HepG2 (cell line): ENCODE measurements around the gene KCNH8.
"Not testable (repeated sequence)": the region's sequence is repeated elsewhere in the genome, so short reads cannot be mapped to it uniquely, and the experiment has no call there.

ENCODE experiments used
- MTA3 ChIP-seq: sonication (generic); formaldehyde crosslinking; IDR thresholded peaks from 2 replicates; pipeline ENCODE4 v1.4.0; 2020; ENCODE audit warnings: missing genetic modification reagents
- MXD4 ChIP-seq: IDR thresholded peaks from 2 replicates; pipeline ENCODE4 v1.6.1; 2016; ENCODE audit warnings: mild to moderate bottlenecking, missing biosample characterization, missing genetic modification reagents
- PBX3 ChIP-seq: sonication (generic); formaldehyde crosslinking; IDR thresholded peaks from 2 replicates; pipeline ENCODE4 v1.8.1; 2023; ENCODE audit warnings: missing genetic modification reagents, inconsistent platforms, borderline replicate concordance
- POLR2AphosphoS5 ChIP-seq: IDR thresholded peaks from 2 replicates; pipeline ENCODE4 v1.6.1; 2012; ENCODE audit warnings: low read depth, low read length
- PTBP1 ChIP-seq: fragments of 200-400 bp; formaldehyde crosslinking; IDR thresholded peaks from 2 replicates; pipeline ENCODE4 v1.6.1; 2018; ENCODE audit warnings: low read length, low read depth; ENCODE audit not compliant: poor library complexity, severe bottlenecking
- RELA ChIP-seq: sonication (generic); formaldehyde crosslinking; IDR thresholded peaks from 2 replicates; pipeline ENCODE4 v1.4.0; 2020; ENCODE audit warnings: missing genetic modification reagents
- RNF2 ChIP-seq: fragments of 450-650 bp; conservative IDR thresholded peaks from 2 replicates; pipeline ENCODE4 v1.6.1; 2016; ENCODE audit warnings: low read depth
- SMC3 ChIP-seq: IDR thresholded peaks from 2 replicates; pipeline ENCODE4 v1.6.1; 2011; ENCODE audit warnings: low read length, improper control_type of control experiment
- ZFP37 ChIP-seq: sonication (generic); formaldehyde crosslinking; IDR thresholded peaks from 2 replicates; pipeline ENCODE4 v1.4.0; 2020; ENCODE audit warnings: missing genetic modification reagents, borderline replicate concordance
- ZNF354B ChIP-seq: sonication (generic); formaldehyde crosslinking; IDR thresholded peaks from 2 replicates; pipeline ENCODE4 v1.8.0; 2022; ENCODE audit warnings: mild to moderate bottlenecking, missing genetic modification reagents
- ZNF367 ChIP-seq: sonication (generic); formaldehyde crosslinking; IDR thresholded peaks from 2 replicates; pipeline ENCODE4 v1.4.0; 2020; ENCODE audit warnings: missing genetic modification reagents, borderline replicate concordance
- ZNF660 ChIP-seq: sonication (generic); formaldehyde crosslinking; IDR thresholded peaks from 2 replicates; pipeline ENCODE4 v1.5.1; 2020; ENCODE audit warnings: mild to moderate bottlenecking, low read depth, missing genetic modification reagents, borderline replicate concordance
- ZNF710 ChIP-seq: sonication (generic); formaldehyde crosslinking; IDR thresholded peaks from 2 replicates; pipeline ENCODE4 v1.5.0; 2020; ENCODE audit warnings: mild to moderate bottlenecking, missing genetic modification reagents, borderline replicate concordance
- ZNF780A ChIP-seq: sonication (generic); formaldehyde crosslinking; IDR thresholded peaks from 2 replicates; pipeline ENCODE4 v1.8.0; 2022; ENCODE audit warnings: mild to moderate bottlenecking, missing genetic modification reagents, moderate library complexity

DNA sequence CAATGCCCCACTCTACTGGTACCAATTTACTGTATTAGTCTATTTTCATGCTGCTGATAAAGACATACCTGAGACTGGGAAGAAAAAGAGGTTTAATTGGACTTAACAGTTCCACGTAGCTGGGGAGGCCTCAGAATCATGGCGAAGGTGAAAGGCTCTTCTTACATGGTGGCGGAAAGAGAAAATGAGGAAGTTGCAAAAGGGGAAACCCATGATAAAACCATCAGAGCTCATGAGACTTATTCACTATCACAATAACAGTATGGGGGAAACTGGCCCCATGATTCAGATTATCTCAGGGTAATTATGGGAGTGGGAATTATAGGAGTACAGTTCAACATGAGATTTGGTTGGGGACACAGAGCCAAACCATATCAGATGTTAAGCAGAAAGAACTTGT lies 81.6 kb downstream of the KCNH8 start:
- not testable (repeated sequence) for TF ChIP-seq ZNF660 (CRISPR knock-in tag); MXD4 (CRISPR knock-in tag); SMC3; RELA (CRISPR knock-in tag); ZNF354B; ZFP37; MTA3 (CRISPR knock-in tag); PTBP1; RNF2; POLR2AphosphoS5; ZNF710 (CRISPR knock-in tag); ZNF367 (CRISPR knock-in tag); ZNF780A; PBX3 (CRISPR knock-in tag)
